Measurements from ENCODE around the gene TMEM218.

DNA sequence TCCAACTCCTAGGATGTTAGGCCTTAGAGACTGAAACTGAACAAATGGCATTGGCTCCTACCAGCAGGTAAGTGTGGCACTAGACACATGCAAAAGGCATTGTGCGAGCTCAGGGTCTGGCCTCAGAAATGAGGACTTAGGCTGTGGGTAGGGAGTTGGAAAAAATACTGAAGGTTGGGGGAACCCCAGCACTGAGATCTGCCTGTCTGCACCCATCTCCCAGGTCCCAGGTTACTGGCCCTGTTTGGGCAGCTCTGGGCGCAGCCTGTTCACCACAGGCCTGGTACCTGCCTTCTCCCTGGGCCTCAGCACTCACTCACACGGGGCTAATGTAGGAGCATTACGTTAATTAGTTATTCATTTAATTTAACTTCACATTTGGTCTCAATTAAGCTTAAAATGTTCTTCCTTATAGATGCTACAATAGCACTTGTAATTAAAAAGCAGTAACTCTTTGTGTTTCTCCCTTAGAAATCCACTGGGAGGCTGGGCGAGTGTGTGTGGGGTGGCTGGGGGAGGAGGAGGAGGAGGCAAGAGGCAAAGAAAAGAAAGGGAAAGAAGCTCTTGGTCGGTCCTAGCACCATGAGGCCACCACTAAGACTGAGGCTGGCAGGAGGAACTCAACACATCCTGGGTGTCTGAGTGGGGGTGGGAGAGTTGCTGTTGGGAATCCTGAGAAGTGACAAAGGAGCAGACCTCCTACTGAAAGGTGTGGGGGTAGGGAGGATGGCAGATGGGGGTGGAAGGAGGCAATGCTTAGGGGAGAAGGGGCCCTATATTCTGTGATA is 19.4 kb downstream of the TMEM218 start:
- no peak for TF ChIP-seq EP300 (IDR thresholded peaks at IDR 0.05)
- TF ChIP-seq, protein P1, sequence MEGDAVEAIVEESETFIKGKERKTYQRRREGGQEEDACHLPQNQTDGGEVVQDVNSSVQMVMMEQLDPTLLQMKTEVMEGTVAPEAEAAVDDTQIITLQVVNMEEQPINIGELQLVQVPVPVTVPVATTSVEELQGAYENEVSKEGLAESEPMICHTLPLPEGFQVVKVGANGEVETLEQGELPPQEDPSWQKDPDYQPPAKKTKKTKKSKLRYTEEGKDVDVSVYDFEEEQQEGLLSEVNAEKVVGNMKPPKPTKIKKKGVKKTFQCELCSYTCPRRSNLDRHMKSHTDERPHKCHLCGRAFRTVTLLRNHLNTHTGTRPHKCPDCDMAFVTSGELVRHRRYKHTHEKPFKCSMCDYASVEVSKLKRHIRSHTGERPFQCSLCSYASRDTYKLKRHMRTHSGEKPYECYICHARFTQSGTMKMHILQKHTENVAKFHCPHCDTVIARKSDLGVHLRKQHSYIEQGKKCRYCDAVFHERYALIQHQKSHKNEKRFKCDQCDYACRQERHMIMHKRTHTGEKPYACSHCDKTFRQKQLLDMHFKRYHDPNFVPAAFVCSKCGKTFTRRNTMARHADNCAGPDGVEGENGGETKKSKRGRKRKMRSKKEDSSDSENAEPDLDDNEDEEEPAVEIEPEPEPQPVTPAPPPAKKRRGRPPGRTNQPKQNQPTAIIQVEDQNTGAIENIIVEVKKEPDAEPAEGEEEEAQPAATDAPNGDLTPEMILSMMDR (IDR thresholded peaks at IDR 0.05), result no peak
- no peak for TF ChIP-seq POLR2A (IDR thresholded peaks at IDR 0.05)
- no peak for TF ChIP-seq POLR2AphosphoS5 (IDR thresholded peaks at IDR 0.05)

Measured in suprapubic skin (tissue), 4 donors.